ENCODE results near the gene FAM43B.

Gene FAM43B

GRCh38 chr1:20552728-20553445 lies 514 bp downstream of the FAM43B start:
- DNase-seq (ENCODE audit: low read depth), result peak; percentile 46
- TF ChIP-seq, protein P1, sequence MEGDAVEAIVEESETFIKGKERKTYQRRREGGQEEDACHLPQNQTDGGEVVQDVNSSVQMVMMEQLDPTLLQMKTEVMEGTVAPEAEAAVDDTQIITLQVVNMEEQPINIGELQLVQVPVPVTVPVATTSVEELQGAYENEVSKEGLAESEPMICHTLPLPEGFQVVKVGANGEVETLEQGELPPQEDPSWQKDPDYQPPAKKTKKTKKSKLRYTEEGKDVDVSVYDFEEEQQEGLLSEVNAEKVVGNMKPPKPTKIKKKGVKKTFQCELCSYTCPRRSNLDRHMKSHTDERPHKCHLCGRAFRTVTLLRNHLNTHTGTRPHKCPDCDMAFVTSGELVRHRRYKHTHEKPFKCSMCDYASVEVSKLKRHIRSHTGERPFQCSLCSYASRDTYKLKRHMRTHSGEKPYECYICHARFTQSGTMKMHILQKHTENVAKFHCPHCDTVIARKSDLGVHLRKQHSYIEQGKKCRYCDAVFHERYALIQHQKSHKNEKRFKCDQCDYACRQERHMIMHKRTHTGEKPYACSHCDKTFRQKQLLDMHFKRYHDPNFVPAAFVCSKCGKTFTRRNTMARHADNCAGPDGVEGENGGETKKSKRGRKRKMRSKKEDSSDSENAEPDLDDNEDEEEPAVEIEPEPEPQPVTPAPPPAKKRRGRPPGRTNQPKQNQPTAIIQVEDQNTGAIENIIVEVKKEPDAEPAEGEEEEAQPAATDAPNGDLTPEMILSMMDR (IDR thresholded peaks at IDR 0.05; ENCODE audit: insufficient read depth, low read depth, low read length, missing control alignments), result no peak
- no peak overlapping the region for H3K4me3 ChIP-seq (ENCODE audit: low read length)

DNA sequence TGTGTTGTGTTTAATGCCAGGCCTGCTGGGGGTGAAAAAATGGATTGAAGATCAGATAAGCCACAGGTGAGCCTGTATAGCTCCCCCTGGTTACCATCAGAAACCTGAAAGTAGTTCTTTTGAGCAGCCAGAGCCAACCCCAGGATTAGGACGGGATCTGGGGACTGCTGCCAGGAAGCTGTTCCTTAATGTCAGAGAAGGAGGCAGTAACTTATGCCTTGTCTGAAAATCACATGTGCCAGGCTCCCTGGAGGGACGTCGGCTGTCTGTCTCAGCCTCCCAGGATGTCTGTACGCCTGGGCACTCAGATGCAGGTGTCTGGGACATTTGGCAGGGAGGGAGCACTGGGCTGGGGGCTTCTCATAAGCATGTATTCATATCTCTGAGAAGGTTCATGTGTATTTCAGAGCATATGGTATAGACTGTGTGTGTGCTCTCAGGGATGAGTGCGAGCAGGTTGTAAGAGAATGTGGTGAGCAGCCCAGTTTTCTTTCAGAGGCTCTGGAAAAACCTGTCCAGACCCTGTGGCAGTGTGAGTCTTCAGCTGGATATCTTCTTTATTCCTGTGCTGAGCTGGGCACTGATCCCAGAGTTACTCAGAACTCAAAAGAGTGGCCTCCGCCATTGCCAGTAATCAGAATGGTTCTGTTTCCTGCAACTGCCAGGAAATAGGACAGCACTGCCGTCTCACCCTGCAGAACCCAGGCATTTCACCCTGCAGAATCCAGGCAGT lies 2.8 kb downstream of the FAM43B start:
- no peak overlapping the region for H3K4me3 ChIP-seq (ENCODE audit: low read length)
- DNase-seq (ENCODE audit: low read depth), result peak; percentile 61
- TF ChIP-seq, protein P1 (IDR thresholded peaks at IDR 0.05; ENCODE audit: insufficient read depth, low read depth, low read length, missing control alignments), result no peak

DNA sequence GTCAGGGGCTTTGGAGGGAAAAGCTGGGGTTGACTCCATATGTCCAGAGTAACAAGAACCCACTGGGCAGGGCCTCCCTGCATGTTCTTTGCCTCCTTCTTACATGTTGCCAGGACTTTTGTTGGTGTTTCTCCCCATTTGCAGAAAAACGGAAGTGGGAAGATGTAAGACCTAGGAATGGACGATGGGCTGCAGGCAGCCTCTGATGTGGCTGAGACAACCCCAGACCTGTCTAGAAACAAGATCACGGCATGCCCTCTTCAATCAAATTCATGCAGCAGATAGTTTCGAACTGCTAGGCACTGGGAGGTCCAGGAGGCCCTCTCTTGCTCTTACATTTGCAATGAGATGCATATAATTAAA lies 3.4 kb downstream of the FAM43B start:
- TF ChIP-seq, protein P1 (IDR thresholded peaks at IDR 0.05; ENCODE audit: insufficient read depth, low read depth, low read length, missing control alignments), result no peak
- DNase-seq (ENCODE audit: low read depth), result no peak
- H3K4me3 ChIP-seq (ENCODE audit: low read length), result no peak overlapping the region

- no peak for DNase-seq (ENCODE audit: low read depth)
- H3K4me3 ChIP-seq (ENCODE audit: low read length), result no peak overlapping the region
Observed at GRCh38 chr1:20558191-20558590, 5.8 kb downstream of the FAM43B start.

GRCh38 chr1:20560966-20561365 lies 8.6 kb downstream of the FAM43B start:
- no peak for DNase-seq (ENCODE audit: low read depth)
- H3K4me3 ChIP-seq (ENCODE audit: low read length), result no peak overlapping the region
- TF ChIP-seq, protein P1 (IDR thresholded peaks at IDR 0.05; ENCODE audit: insufficient read depth, low read depth, low read length, missing control alignments), result no peak

More at GRCh38 chr1:20558191-20558590, 5.8 kb downstream of the FAM43B start:
- TF ChIP-seq, protein P1 (IDR thresholded peaks at IDR 0.05; ENCODE audit: insufficient read depth, low read depth, low read length, missing control alignments), result no peak

- TF ChIP-seq, protein P1 (IDR thresholded peaks at IDR 0.05; ENCODE audit: insufficient read depth, low read depth, low read length, missing control alignments), result no peak
- DNase-seq (ENCODE audit: low read depth), result no peak
- no peak overlapping the region for H3K4me3 ChIP-seq (ENCODE audit: low read length)
Observed at GRCh38 chr1:20565234-20565633, 12.9 kb downstream of the FAM43B start.
